Liver (tissue), 9 donors: ENCODE results near the gene IFIT3. TPM values are rescaled to one million over a fixed set of nuclear protein-coding genes. Genes with fewer than 3 reads are reported as not detected.
A peak's percentile ranks its signal among the peaks of the same experiment; 100 is the strongest.
"Not testable (repeated sequence)": the region's sequence is repeated elsewhere in the genome, so short reads cannot be mapped to it uniquely, and the experiment has no call there.

Source experiments
- DNase-seq: peaks from one replicate; pipeline ENCODE4 v3.0.0-alpha.2; 2017; ENCODE audit warnings: low spot score
- H3K27ac ChIP-seq, 2 donors: one replicate each; pipeline ENCODE4 v1.7.0; 2013; ENCODE audit warnings: inconsistent platforms in 2 of 2, low read length in 2 of 2, control low read depth in 1 of 2, low read depth in 1 of 2, mild to moderate bottlenecking in 1 of 2
- H3K27me3 ChIP-seq, 4 donors: one replicate each; pipeline versions ENCODE4 v1.6.1 to v1.7.0; 2013; ENCODE audit warnings: low read length in 3 of 4, inconsistent platforms in 1 of 4, mild to moderate bottlenecking in 1 of 4, moderate library complexity in 1 of 4; ENCODE audit not compliant: control insufficient read depth in 4 of 4, insufficient read depth in 4 of 4
- H3K36me3 ChIP-seq, 4 donors: one replicate each; pipeline versions ENCODE4 v1.6.1 to v1.7.0; 2013; ENCODE audit warnings: low read length in 3 of 4, mild to moderate bottlenecking in 3 of 4, low read depth in 1 of 4, moderate library complexity in 1 of 4; ENCODE audit not compliant: control insufficient read depth in 4 of 4, insufficient read depth in 3 of 4
- H3K4me1 ChIP-seq, 4 donors: one replicate each; pipeline versions ENCODE4 v1.6.1 to v1.7.0; 2013; ENCODE audit warnings: low read length in 3 of 4, mild to moderate bottlenecking in 3 of 4, moderate library complexity in 1 of 4; ENCODE audit not compliant: control insufficient read depth in 4 of 4, insufficient read depth in 4 of 4
- H3K4me3 ChIP-seq, 3 donors: one replicate each; pipeline versions ENCODE4 v1.6.1 to v1.7.0; 2013; ENCODE audit warnings: low read length in 3 of 3, control low read depth in 1 of 3, low read depth in 1 of 3, mild to moderate bottlenecking in 1 of 3
- H3K9ac ChIP-seq, 2 donors: one replicate each; pipeline ENCODE4 v1.7.0; 2013; ENCODE audit warnings: low read length in 2 of 2, mild to moderate bottlenecking in 2 of 2, moderate library complexity in 2 of 2, control low read depth in 1 of 2, low read depth in 1 of 2
- H3K9me3 ChIP-seq, 4 donors: one replicate each; pipeline versions ENCODE4 v1.6.1 to v1.7.0; 2013; ENCODE audit warnings: low read length in 3 of 4; ENCODE audit not compliant: control insufficient read depth in 4 of 4
- EGR1 ChIP-seq, 2 donors: IDR thresholded peaks; 2 replicates each; pipeline ENCODE4 v1.6.1; 2016 to 2018; ENCODE audit warnings: antibody characterized with exemption in 2 of 2, low read depth in 2 of 2
- GABPA ChIP-seq, 2 donors: IDR thresholded peaks in 1 of 2; conservative IDR thresholded peaks in 1 of 2; 2 replicates each; pipeline ENCODE4 v1.6.1; 2016; ENCODE audit warnings: antibody characterized with exemption in 2 of 2, mild to moderate bottlenecking in 1 of 2, moderate library complexity in 1 of 2
- JUND ChIP-seq, 2 donors: IDR thresholded peaks; 2 replicates each; pipeline ENCODE4 v1.6.1; 2016; ENCODE audit warnings: antibody characterized with exemption in 2 of 2
- NR2F2 ChIP-seq: IDR thresholded peaks from 2 replicates; pipeline ENCODE4 v1.6.1; 2016; ENCODE audit warnings: antibody characterized with exemption
- RXRA ChIP-seq, 2 donors: IDR thresholded peaks; 2 replicates each; pipeline ENCODE4 v1.6.1; 2017 to 2018; ENCODE audit warnings: antibody characterized with exemption in 2 of 2, mild to moderate bottlenecking in 1 of 2
- SP1 ChIP-seq: IDR thresholded peaks from 2 replicates; pipeline ENCODE4 v1.6.1; 2018; ENCODE audit warnings: antibody characterized with exemption, mild to moderate bottlenecking
- WGBS: extraction: QIAGEN DNeasy Blood & Tissue Kit; methylation state at CpG from one replicate; pipeline ENCODE4 v1.1.7; 2013; 5-methylcytosine and 5-hydroxymethylcytosine counted together
- polyA plus RNA-seq, 2 donors: library from polyadenylated mRNA; stranded (reverse) in 1 of 2; unstranded in 1 of 2; fragments of 200-250 nt in 1 of 2; fragments of >200 nt in 1 of 2; fragmentation: Nextera tagmentation in 1 of 2; extraction: Ambion mirVana in 1 of 2; gene quantifications; one replicate each; pipeline versions ENCODE4 v1.2.1 to v1.2.3, GENCODE V29; 2013 to 2015
- total RNA-seq, 2 donors: library from RNA; depleted of rRNA; stranded (reverse); fragments of >200 nt; gene quantifications; one replicate each; pipeline ENCODE4 v1.2.3, GENCODE V29; 2014
- TF ChIP-seq, protein P1 (sequence below): IDR thresholded peaks from 2 replicates; pipeline ENCODE4 v1.6.1; 2016; ENCODE audit warnings: antibody characterized with exemption
- TF ChIP-seq, protein P2 (sequence below): IDR thresholded peaks from 2 replicates; pipeline ENCODE4 v1.6.1; 2016; ENCODE audit warnings: antibody characterized with exemption
- TF ChIP-seq, protein P3 (sequence below): IDR thresholded peaks from 2 replicates; pipeline ENCODE4 v1.6.1; 2016; ENCODE audit warnings: antibody characterized with exemption
- donor health status: healthy.
- donor health status: healthy.
- donor health status: healthy.
- donor health status: healthy.
- donor health status: healthy.

The IFIT3 gene
- total and polyA plus RNA-seq, 4 donors = 9.2 to 11.2 (median 10.4) TPM

DNA sequence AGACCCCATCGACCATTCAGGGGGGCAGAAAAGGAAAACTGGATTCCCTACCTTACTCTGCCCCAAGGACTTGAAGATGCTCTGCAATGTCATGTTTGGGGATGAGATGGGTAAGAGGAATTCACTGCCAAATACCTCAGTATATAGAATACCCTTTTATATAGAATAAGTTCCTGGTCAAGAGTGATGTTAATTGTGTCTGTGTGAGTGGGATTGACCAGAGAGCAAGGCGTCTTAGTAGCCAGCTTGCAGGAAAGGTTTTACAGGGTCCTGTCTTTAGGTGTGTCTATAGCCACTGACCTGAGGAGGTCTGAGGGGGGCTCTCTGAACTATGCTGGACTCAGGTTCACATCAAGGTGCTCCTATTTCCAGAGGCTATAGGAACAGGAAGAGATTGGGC, 1.4 kb downstream of the IFIT3 start:
- peaks cover 9 to 60% (median 34%) of the 10 kb centered on the region in 4 donors for H3K4me1 ChIP-seq
- no peaks in the 10 kb centered on the region for H3K27me3 ChIP-seq
- H3K4me3 ChIP-seq = peak overlapping the region in 1 of 3 donors; percentile 91
- H3K9me3 ChIP-seq = no peaks in the 10 kb centered on the region
- WGBS = 91% methylated on average over 2 of the region's 2 CpGs
- TF ChIP-seq, protein P1, sequence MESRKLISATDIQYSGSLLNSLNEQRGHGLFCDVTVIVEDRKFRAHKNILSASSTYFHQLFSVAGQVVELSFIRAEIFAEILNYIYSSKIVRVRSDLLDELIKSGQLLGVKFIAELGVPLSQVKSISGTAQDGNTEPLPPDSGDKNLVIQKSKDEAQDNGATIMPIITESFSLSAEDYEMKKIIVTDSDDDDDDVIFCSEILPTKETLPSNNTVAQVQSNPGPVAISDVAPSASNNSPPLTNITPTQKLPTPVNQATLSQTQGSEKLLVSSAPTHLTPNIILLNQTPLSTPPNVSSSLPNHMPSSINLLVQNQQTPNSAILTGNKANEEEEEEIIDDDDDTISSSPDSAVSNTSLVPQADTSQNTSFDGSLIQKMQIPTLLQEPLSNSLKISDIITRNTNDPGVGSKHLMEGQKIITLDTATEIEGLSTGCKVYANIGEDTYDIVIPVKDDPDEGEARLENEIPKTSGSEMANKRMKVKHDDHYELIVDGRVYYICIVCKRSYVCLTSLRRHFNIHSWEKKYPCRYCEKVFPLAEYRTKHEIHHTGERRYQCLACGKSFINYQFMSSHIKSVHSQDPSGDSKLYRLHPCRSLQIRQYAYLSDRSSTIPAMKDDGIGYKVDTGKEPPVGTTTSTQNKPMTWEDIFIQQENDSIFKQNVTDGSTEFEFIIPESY = no peak
- TF ChIP-seq, protein P2, sequence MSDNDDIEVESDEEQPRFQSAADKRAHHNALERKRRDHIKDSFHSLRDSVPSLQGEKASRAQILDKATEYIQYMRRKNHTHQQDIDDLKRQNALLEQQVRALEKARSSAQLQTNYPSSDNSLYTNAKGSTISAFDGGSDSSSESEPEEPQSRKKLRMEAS = no peak
- TF ChIP-seq, protein P3, sequence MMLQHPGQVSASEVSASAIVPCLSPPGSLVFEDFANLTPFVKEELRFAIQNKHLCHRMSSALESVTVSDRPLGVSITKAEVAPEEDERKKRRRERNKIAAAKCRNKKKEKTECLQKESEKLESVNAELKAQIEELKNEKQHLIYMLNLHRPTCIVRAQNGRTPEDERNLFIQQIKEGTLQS = no peak
- TF ChIP-seq JUND (IDR thresholded peaks at IDR 0.05) = no peak
- TF ChIP-seq RXRA (IDR thresholded peaks at IDR 0.05) = no peak
- H3K9ac ChIP-seq = peak overlapping the region in 1 of 2 donors; percentile 32
- peak overlapping the region in 1 of 2 donors; percentile 97 for H3K27ac ChIP-seq
- DNase-seq = no peak
- H3K36me3 ChIP-seq = no peaks in the 10 kb centered on the region

DNA sequence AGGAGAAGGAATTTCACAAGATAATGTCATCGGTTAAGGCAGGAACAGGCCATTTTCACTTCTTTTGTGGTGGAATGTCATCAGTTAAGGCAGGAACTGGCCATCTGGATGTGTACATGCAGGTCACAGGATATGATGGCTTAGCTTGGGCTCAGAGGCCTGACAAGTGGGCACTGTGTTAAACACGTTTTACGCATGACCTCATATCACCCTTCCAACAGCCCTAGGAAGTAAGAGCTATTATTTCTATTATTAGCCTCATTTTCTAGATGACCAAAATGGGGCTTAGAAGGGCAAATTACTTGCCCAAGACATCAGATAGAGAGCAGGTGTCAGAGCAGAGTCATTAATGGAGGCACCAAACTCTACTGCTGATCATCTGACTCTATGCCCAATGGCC, 2.2 kb downstream of the IFIT3 start:
- WGBS = 65% methylated on average over 3 of the region's 3 CpGs
- Histone ChIP-seq H3K4me1 (peaks cover 13 to 64% (median 40%) of the 10 kb centered on the region in 4 donors), H3K27ac (peak overlapping the region; percentile 38 to 64)
- not testable (repeated sequence) for H3K27me3 ChIP-seq, H3K4me3 ChIP-seq, H3K9ac ChIP-seq, H3K36me3 ChIP-seq, DNase-seq, H3K9me3 ChIP-seq

DNA sequence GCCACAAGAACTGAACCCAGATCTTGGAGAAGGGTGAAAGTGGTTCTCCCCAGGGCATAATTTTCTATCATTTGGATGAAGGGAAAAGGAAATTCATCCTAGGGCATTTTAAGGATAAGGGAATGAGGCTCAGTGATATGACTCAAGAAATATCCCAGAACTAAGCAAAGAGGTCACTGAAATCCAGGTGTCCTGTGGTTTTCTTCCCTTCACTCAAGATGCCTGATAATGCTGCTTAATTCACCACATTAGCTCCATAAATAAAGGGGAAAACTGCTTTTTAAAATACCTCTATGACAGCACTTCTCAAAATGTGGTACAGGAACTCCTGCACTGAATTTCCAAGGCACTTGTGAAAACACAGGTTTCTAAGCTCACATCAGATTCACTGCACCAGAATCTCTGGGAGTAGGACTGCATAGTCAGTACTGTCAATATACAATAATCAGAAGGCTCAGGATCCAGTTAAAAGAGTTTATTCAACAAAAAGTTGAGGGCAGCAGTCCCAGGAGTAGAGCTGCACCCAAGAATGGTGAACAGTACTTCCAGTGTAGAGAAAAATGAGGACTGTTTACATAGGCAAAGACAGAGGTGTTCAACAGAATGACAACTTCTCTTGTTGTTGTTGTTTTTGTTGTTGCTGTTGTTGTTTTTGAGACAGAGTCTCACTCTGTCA, 2.9 kb downstream of the IFIT3 start:
- Histone ChIP-seq H3K9me3 (no peaks in the 10 kb centered on the region), H3K9ac (no peak overlapping the region), H3K4me1 (peaks cover 13 to 66% (median 42%) of the 10 kb centered on the region in 4 donors), H3K4me3 (no peak overlapping the region), H3K27ac (peak overlapping the region; percentile 38 to 64), H3K27me3 (no peaks in the 10 kb centered on the region), H3K36me3 (no peaks in the 10 kb centered on the region)
- no peak for DNase-seq
- TF ChIP-seq EGR1 (IDR thresholded peaks at IDR 0.05; ENCODE audit: low read depth in 2 of 2) (no peak), GABPA (IDR thresholded peaks at IDR 0.05 in 1 of 2, conservative IDR thresholded peaks at IDR 0.05 in 1 of 2) (no peak), SP1 (no peak), NR2F2 (no peak), RXRA (IDR thresholded peaks at IDR 0.05) (no peak)
- TF ChIP-seq, protein P1 = no peak
- TF ChIP-seq, protein P2 = no peak

DNA sequence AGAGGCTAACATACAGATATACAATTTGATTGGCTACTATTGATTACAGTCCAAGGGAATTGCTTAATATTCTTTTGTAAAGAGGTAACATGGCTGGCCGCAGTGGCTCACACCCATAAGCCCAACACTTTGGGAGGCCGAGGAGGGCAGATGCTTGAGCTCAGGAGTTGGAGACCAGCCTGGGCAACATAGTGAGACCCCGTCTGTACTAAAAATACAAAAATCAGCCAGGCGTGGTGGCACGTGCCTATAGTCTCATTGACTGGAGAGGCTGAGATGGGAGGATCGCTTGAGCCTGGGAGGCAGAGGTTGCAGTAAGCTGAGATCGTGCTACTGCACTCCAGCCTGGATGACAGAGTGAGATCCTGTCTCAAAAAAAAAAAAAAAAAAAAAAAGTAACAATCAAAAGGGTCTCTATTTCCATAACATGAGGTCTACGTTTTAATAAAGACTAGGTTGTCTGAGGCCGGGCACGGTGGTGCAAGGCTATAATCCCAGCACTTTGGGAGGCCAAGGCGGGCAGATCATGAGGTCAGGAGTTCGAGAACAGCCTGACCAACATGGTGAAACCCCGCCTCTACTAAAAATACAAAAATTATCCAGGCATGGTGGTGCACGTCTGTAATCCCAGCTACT, 3.8 kb downstream of the IFIT3 start:
- 75% methylated on average over 14 of the region's 14 CpGs for WGBS
- peaks cover 13 to 65% (median 42%) of the 10 kb centered on the region in 4 donors for H3K4me1 ChIP-seq
- H3K4me3 ChIP-seq = peak overlapping the region in 2 of 3 donors; percentile 51 to 60
- H3K27ac ChIP-seq = peak overlapping the region; percentile 82 to 83
- H3K9ac ChIP-seq = peak overlapping the region in 1 of 2 donors; percentile 62
- not testable (repeated sequence) for H3K9me3 ChIP-seq, H3K27me3 ChIP-seq, H3K36me3 ChIP-seq, DNase-seq
